A549 (cell line): Measurements from ENCODE around the gene CNKSR1. TPM values are rescaled to one million over a fixed set of nuclear protein-coding genes. Genes with fewer than 3 reads are reported as not detected.
A peak's percentile ranks its signal among the peaks of the same experiment; 100 is the strongest.

Experiments
- ATAC-seq, 2 experiments: fragments of 200-7000 bp in 1 of 2; fragments of >200 bp in 1 of 2; cut with Nextera tagmentation in 1 of 2; cut with Tn5 transposase in 1 of 2; 3 replicates each; pipeline versions ENCODE4 v1.8.0 to v1.9.1; 2018 to 2020; ENCODE audit warnings: mild to moderate bottlenecking in 1 of 2, moderate library complexity in 1 of 2
- CTCF ChIA-PET: fragments of 300-600 bp; sonication (Branson Sonifier 250); formaldehyde crosslinking; extraction: SDS; loops from one replicate; lab custom pipeline; 2021; ENCODE audit warnings: antibody characterized with exemption, inconsistent platforms; lab: Yijun Ruan, JAX
- POLR2A ChIA-PET: fragments of 350-600 bp; formaldehyde crosslinking; extraction: SDS; loops from one replicate; lab custom pipeline; 2021; ENCODE audit warnings: antibody characterized with exemption, inconsistent platforms; lab: Yijun Ruan, JAX
- DNase-seq, 2 experiments: peaks; one replicate each; pipeline versions ENCODE4 v3.0.0 to v3.0.0-alpha.2; 2011 to 2016; ENCODE audit warnings: low read depth in 1 of 2, low spot score in 1 of 2
- FAIRE-seq: peaks from 2 replicates; lab custom pipeline; 2011; peaks lifted over from hg19 to GRCh38; lab: Jason Lieb, UNC
- H3K27ac ChIP-seq, 2 experiments: fragments of >200 bp; sonication (Bioruptor Twin); formaldehyde crosslinking; 3 replicates each; pipeline ENCODE4 v1.5.1; 2016 to 2017
- H3K4me1 ChIP-seq: fragments of >200 bp; sonication (Bioruptor Twin); formaldehyde crosslinking; 3 replicates; pipeline ENCODE4 v1.6.1; 2016
- H3K4me2 ChIP-seq: fragments of >200 bp; sonication (Bioruptor Twin); formaldehyde crosslinking; 3 replicates; pipeline ENCODE4 v1.6.1; 2016
- H3K4me3 ChIP-seq: fragments of >200 bp; sonication (Bioruptor Twin); formaldehyde crosslinking; 3 replicates; pipeline ENCODE4 v1.5.1; 2016
- H3K9me3 ChIP-seq: fragments of >200 bp; sonication (Bioruptor Twin); formaldehyde crosslinking; 3 replicates; pipeline ENCODE4 v1.6.1; 2016
- BHLHE40 ChIP-seq: IDR thresholded peaks from 2 replicates; pipeline ENCODE4 v1.6.1; 2012; ENCODE audit warnings: low read depth, low read length, inconsistent platforms
- CBX2 ChIP-seq: fragments of 200-600 bp; sonication (generic); IDR thresholded peaks from 2 replicates; pipeline ENCODE4 v1.6.1; 2016; ENCODE audit warnings: low read depth, mild to moderate bottlenecking, borderline replicate concordance
- CHD2 ChIP-seq: fragments of 150-350 bp; IDR thresholded peaks from 2 replicates; pipeline ENCODE4 v1.6.1; 2014; ENCODE audit warnings: low read length; ENCODE audit not compliant: partially characterized antibody
- EHF ChIP-seq: fragments of 250-450 bp; sonication (Bioruptor Pico); IDR thresholded peaks from 2 replicates; pipeline ENCODE4 v1.5.0; 2020; ENCODE audit warnings: mild to moderate bottlenecking
- EHMT2 ChIP-seq: fragments of 200-600 bp; sonication (generic); IDR thresholded peaks from 2 replicates; pipeline ENCODE4 v1.6.1; 2016; ENCODE audit warnings: antibody characterized with exemption, low read depth, mild to moderate bottlenecking, moderate library complexity
- ESRRA ChIP-seq: fragments of 150-350 bp; IDR thresholded peaks from 2 replicates; pipeline ENCODE4 v1.6.1; 2014; ENCODE audit warnings: mild to moderate bottlenecking, low read length, borderline replicate concordance
- GATA3 ChIP-seq: IDR thresholded peaks from 2 replicates; pipeline ENCODE4 v1.6.1; 2012; ENCODE audit warnings: borderline replicate concordance
- HOXB5 ChIP-seq: fragments of 250-450 bp; sonication (Bioruptor Pico); IDR thresholded peaks from 2 replicates; pipeline ENCODE4 v1.5.0; 2020; ENCODE audit warnings: mild to moderate bottlenecking, moderate library complexity
- JUN ChIP-seq, 2 experiments: fragments of >200 bp; sonication (Bioruptor Twin); formaldehyde crosslinking; IDR thresholded peaks; 2 replicates in 1 of 2; 3 replicates in 1 of 2; pipeline ENCODE4 v1.6.1; 2016 to 2017
- MAFK ChIP-seq: fragments of 450-650 bp; IDR thresholded peaks from 2 replicates; pipeline ENCODE4 v1.6.1; 2014; ENCODE audit not compliant: partially characterized antibody
- POLR2A ChIP-seq: IDR thresholded peaks from 2 replicates; pipeline ENCODE4 v1.6.1; 2012; ENCODE audit warnings: mild to moderate bottlenecking, low read length
- POLR2AphosphoS2 ChIP-seq: conservative IDR thresholded peaks from 2 replicates; pipeline ENCODE4 v1.6.1; 2012; ENCODE audit warnings: low read length, improper control_type of control experiment, inconsistent platforms
- SREBF2 ChIP-seq: fragments of 450-650 bp; IDR thresholded peaks from 2 replicates; pipeline ENCODE4 v1.6.1; 2014; ENCODE audit warnings: mild to moderate bottlenecking, moderate library complexity
- TFCP2L1 ChIP-seq: fragments of 250-450 bp; sonication (Bioruptor Pico); IDR thresholded peaks from 2 replicates; pipeline ENCODE4 v1.5.0; 2021; ENCODE audit warnings: mild to moderate bottlenecking
- TP53 ChIP-seq: fragments of 250-450 bp; sonication (Bioruptor Pico); IDR thresholded peaks from 2 replicates; pipeline ENCODE4 v1.5.0; 2021; ENCODE audit warnings: mild to moderate bottlenecking, moderate library complexity
- WGBS: methylation state at CpG from one replicate; pipeline ENCODE4 v1.1.6; 2017; ENCODE audit errors: missing lambda C conversion rate; 5-methylcytosine and 5-hydroxymethylcytosine counted together
- polyA plus RNA-seq, 4 experiments: library from polyadenylated mRNA; depleted of rRNA in 3 of 4; stranded (reverse); fragments of >200 nt; fragmentation: RNase III in 1 of 4; extraction: RNeasy Plus Mini Kit Qiagen cat#74134 plus additional on column Dnase treatment in 1 of 4; gene quantifications; 2 replicates in 3 of 4; 3 replicates in 1 of 4; pipeline ENCODE4 v1.2.3, GENCODE V29; 2011 to 2017
- TF ChIP-seq, protein P1 (sequence below): fragments of >200 bp; sonication (Bioruptor Twin); formaldehyde crosslinking; IDR thresholded peaks from 3 replicates; pipeline ENCODE4 v1.5.1; 2016
- TF ChIP-seq, protein P2 (sequence below): fragments of 450-650 bp; IDR thresholded peaks from 2 replicates; pipeline ENCODE4 v1.6.1; 2014; ENCODE audit warnings: antibody characterized with exemption
- TF ChIP-seq, protein P3 (sequence below): fragments of 250-450 bp; sonication (Bioruptor Pico); IDR thresholded peaks from 2 replicates; pipeline ENCODE4 v1.5.0; 2021; ENCODE audit warnings: mild to moderate bottlenecking, moderate library complexity, borderline replicate concordance
- TF ChIP-seq, protein P4 (sequence below): fragments of 200-600 bp; sonication (generic); IDR thresholded peaks from 2 replicates; pipeline ENCODE4 v1.6.1; 2016; ENCODE audit warnings: antibody characterized with exemption, mild to moderate bottlenecking, moderate library complexity

CNKSR1 gene
- polyA plus RNA-seq, 2 of the 4 experiments (the other 2 are of a cell fraction) = 0.17 to 0.32 TPM

DNA sequence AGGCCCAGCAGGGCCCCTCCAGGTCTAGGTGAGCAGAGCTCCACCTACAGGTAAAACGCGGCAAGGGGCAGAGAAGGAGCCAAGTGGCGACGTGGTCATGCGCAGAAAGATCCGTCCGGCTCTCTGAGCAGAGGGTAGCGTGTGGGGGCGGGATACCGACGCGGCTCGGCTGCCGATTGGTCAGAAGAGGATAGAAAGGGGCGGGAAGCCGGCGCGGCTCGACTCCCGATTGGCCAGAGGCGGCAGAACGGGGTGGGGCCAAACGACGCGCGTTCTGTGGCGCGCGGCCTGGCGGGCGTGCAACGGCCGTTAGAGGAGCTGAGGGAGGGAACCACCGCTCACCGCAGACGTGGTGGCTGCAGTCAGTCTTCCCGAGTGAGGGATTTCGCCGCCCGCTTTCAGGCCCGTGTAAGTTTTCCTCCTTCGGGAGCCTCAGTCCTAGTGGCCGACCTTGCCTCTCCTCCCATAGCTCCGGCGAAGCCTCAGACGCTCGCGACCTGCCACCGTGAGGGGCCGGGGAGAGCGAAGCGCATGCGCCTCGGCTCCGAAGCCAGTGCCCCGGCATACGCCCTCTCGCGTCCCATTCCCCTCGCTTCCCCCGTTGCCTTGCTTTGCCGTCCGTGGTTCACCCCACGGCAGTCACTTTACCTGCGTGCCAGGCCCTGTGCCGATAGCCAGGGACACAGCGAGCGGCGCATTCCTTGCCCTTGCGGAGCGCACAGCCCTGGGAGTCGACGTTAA is 56.8 kb downstream of the CNKSR1 start, which contains the start of gene CEP85 (continued):
- peak in 1 of 2 experiments; percentile 84; a peak in 3 of 5 replicates for TF ChIP-seq JUN (IDR thresholded peaks at IDR 0.05)
- peak; percentile 79 for TF ChIP-seq POLR2A
- TF ChIP-seq, protein P1, sequence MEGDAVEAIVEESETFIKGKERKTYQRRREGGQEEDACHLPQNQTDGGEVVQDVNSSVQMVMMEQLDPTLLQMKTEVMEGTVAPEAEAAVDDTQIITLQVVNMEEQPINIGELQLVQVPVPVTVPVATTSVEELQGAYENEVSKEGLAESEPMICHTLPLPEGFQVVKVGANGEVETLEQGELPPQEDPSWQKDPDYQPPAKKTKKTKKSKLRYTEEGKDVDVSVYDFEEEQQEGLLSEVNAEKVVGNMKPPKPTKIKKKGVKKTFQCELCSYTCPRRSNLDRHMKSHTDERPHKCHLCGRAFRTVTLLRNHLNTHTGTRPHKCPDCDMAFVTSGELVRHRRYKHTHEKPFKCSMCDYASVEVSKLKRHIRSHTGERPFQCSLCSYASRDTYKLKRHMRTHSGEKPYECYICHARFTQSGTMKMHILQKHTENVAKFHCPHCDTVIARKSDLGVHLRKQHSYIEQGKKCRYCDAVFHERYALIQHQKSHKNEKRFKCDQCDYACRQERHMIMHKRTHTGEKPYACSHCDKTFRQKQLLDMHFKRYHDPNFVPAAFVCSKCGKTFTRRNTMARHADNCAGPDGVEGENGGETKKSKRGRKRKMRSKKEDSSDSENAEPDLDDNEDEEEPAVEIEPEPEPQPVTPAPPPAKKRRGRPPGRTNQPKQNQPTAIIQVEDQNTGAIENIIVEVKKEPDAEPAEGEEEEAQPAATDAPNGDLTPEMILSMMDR = peak; percentile 64
- no peak for TF ChIP-seq CBX2

DNA sequence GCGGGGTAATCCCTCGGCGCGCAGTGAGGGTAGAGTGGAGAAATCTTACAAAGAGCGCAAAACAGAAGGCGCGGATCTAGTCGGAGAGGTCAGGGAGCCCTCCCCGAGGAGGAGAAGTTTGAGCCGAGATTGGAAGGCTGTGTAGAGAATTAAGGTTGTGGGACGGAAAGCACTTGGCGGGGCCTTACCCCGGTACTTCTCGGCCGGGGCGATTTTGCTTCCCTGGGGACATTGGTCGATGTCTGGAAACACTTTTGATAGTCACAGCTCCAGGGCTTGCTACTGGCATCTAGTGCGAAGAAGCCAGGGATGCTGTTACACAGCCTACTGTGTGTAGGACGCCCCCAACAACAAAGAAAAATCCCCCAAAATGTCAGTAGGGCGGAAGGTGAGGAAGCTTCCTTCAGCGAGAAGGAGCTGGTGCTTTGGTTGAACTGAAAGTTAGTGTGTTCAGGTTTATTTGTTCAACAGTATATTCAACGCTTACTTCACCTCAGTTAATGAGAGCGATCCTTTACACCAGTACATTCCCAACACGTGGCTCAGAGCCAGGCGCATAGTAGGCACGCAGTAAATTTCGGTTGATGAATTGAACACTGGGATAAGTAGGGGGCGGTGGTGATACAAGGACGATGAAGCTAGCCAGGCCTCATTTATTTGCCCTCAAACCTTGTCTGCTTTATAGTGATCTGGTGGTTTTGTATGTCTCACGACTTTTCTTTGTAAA is 57.5 kb downstream of the CNKSR1 start:
- peak; percentile 27 to 28 for DNase-seq
- Histone ChIP-seq H3K27ac (peak overlapping the region; percentile 77 to 92), H3K9me3 (no peaks in the 10 kb centered on the region), H3K4me1 (peaks cover 50% of the 10 kb centered on the region), H3K4me2 (peak overlapping the region; percentile 93), H3K4me3 (peak overlapping the region; percentile 69)
- no peak for FAIRE-seq
- TF ChIP-seq HOXB5 (CRISPR knock-in tag) (no peak), EHMT2 (no peak), TFCP2L1 (CRISPR knock-in tag) (no peak), EHF (no peak), TP53 (no peak), CBX2 (no peak), ESRRA (no peak), MAFK (no peak), BHLHE40 (no peak), GATA3 (no peak), CHD2 (no peak), POLR2AphosphoS2 (no peak), SREBF2 (no peak)
- TF ChIP-seq, protein P2, sequence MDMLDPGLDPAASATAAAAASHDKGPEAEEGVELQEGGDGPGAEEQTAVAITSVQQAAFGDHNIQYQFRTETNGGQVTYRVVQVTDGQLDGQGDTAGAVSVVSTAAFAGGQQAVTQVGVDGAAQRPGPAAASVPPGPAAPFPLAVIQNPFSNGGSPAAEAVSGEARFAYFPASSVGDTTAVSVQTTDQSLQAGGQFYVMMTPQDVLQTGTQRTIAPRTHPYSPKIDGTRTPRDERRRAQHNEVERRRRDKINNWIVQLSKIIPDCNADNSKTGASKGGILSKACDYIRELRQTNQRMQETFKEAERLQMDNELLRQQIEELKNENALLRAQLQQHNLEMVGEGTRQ = no peak
- TF ChIP-seq, protein P3, sequence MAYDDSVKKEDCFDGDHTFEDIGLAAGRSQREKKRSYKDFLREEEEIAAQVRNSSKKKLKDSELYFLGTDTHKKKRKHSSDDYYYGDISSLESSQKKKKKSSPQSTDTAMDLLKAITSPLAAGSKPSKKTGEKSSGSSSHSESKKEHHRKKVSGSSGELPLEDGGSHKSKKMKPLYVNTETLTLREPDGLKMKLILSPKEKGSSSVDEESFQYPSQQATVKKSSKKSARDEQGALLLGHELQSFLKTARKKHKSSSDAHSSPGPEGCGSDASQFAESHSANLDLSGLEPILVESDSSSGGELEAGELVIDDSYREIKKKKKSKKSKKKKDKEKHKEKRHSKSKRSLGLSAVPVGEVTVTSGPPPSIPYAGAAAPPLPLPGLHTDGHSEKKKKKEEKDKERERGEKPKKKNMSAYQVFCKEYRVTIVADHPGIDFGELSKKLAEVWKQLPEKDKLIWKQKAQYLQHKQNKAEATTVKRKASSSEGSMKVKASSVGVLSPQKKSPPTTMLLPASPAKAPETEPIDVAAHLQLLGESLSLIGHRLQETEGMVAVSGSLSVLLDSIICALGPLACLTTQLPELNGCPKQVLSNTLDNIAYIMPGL (CRISPR knock-in tag) = no peak
- TF ChIP-seq, protein P4, sequence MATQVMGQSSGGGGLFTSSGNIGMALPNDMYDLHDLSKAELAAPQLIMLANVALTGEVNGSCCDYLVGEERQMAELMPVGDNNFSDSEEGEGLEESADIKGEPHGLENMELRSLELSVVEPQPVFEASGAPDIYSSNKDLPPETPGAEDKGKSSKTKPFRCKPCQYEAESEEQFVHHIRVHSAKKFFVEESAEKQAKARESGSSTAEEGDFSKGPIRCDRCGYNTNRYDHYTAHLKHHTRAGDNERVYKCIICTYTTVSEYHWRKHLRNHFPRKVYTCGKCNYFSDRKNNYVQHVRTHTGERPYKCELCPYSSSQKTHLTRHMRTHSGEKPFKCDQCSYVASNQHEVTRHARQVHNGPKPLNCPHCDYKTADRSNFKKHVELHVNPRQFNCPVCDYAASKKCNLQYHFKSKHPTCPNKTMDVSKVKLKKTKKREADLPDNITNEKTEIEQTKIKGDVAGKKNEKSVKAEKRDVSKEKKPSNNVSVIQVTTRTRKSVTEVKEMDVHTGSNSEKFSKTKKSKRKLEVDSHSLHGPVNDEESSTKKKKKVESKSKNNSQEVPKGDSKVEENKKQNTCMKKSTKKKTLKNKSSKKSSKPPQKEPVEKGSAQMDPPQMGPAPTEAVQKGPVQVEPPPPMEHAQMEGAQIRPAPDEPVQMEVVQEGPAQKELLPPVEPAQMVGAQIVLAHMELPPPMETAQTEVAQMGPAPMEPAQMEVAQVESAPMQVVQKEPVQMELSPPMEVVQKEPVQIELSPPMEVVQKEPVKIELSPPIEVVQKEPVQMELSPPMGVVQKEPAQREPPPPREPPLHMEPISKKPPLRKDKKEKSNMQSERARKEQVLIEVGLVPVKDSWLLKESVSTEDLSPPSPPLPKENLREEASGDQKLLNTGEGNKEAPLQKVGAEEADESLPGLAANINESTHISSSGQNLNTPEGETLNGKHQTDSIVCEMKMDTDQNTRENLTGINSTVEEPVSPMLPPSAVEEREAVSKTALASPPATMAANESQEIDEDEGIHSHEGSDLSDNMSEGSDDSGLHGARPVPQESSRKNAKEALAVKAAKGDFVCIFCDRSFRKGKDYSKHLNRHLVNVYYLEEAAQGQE = no peak
- peak; percentile 8 to 41; a peak in 4 of 6 replicates for ATAC-seq
- ChIA-PET POLR2A (interaction anchor here (0.6 to 1.3 kb wide), 4 partner anchors 14 to 80 kb away, joined by 3 to 15 read pairs (median 6); partner anchors contain the start of genes SH3BGRL3 and ZNF593), CTCF (interaction anchor here (0.5 to 5.2 kb wide), 38 partner anchors 10 to 1546 kb away, joined by 3 to 33 read pairs (median 6); partner anchors contain the start of genes C1orf232, CATSPER4, CNKSR1 and SH3BGRL3)
- 2% methylated on average over 16 of the region's 30 CpGs for WGBS
